Muscle layer of duodenum (tissue), 2 donors: ENCODE data around the gene SLC39A7.
A peak's percentile ranks its signal among the peaks of the same experiment; 100 is the strongest.

Experiments
- H3K27ac ChIP-seq: one replicate; pipeline ENCODE4 v1.7.0; 2013; ENCODE audit warnings: mild to moderate bottlenecking, low read length
- H3K27me3 ChIP-seq: one replicate; pipeline ENCODE4 v1.7.0; 2013; ENCODE audit warnings: low read depth, mild to moderate bottlenecking, control low read depth, low read length
- H3K36me3 ChIP-seq, 2 donors: one replicate each; pipeline ENCODE4 v1.7.0; 2013; ENCODE audit warnings: low read length in 2 of 2, control low read depth in 1 of 2, mild to moderate bottlenecking in 1 of 2; ENCODE audit not compliant: insufficient read depth in 2 of 2, control insufficient read depth in 1 of 2
- H3K4me1 ChIP-seq, 2 donors: one replicate each; pipeline ENCODE4 v1.7.0; 2013; ENCODE audit warnings: low read length in 2 of 2, mild to moderate bottlenecking in 2 of 2, control low read depth in 1 of 2, moderate library complexity in 1 of 2; ENCODE audit not compliant: insufficient read depth in 2 of 2, control insufficient read depth in 1 of 2
- H3K4me3 ChIP-seq, 2 donors: one replicate each; pipeline ENCODE4 v1.7.0; 2013; ENCODE audit warnings: low read length in 2 of 2, low read depth in 1 of 2, mild to moderate bottlenecking in 1 of 2
- H3K9me3 ChIP-seq, 2 donors: one replicate each; pipeline ENCODE4 v1.7.0; 2013; ENCODE audit warnings: low read length in 2 of 2, control low read depth in 1 of 2, mild to moderate bottlenecking in 1 of 2; ENCODE audit not compliant: control insufficient read depth in 1 of 2
- donor health status: healthy.

SLC39A7 gene

DNA sequence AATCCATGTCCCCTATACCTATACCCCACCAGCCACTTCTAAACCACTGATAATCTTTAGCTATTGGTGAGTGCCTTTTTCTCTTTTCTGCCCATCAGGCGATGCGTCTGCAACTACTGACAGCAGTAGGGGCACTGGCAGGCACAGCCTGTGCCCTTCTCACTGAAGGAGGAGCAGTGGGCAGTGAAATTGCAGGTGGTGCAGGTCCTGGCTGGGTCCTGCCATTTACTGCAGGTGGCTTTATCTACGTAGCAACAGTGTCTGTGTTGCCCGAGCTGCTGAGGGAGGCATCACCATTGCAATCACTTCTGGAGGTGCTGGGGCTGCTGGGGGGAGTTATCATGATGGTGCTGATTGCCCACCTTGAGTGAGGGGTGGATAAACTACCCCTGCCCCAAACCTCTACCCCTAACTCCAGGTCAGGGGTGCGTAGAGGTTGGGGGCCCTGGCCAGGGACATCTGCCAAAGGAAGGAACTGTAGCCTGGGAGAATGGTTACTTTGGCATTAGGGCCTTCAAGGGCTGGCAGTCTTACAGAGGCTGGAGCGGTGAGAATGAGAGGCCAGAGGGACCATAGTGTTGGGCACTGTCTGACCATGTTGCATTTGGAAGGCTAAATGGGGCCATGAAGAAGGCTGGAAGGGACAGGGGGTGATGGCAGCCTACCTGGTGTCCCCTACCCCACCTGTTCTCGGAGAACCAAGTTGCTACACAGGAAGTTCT is 2.9 kb downstream of the SLC39A7 start:
- Histone ChIP-seq H3K27me3 (no peaks in the 10 kb centered on the region), H3K4me1 (peaks cover 24 to 52% of the 10 kb centered on the region in 2 donors), H3K4me3 (peak overlapping the region; percentile 72 to 93), H3K27ac (no peak overlapping the region), H3K9me3 (no peaks in the 10 kb centered on the region), H3K36me3 (peaks cover 25 to 28% of the 10 kb centered on the region in 2 donors)

DNA sequence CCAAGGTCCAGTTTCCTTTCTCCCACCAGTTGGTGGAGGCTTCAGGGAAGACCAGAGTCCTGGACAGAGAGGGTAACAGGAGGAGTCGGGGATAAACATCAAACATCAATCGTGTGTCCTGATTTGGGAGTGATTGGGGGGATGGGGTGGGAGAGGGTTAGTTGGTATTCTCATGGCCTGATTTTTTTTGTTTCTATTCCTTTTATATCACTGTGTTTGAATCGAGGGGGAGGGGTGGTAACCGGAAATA is 3.4 kb downstream of the SLC39A7 start:
- Histone ChIP-seq H3K27me3 (no peaks in the 10 kb centered on the region), H3K9me3 (no peaks in the 10 kb centered on the region), H3K4me3 (peak overlapping the region; percentile 72 to 93), H3K36me3 (peaks cover 25 to 28% of the 10 kb centered on the region in 2 donors), H3K4me1 (peaks cover 21 to 52% of the 10 kb centered on the region in 2 donors), H3K27ac (no peak overlapping the region)

DNA sequence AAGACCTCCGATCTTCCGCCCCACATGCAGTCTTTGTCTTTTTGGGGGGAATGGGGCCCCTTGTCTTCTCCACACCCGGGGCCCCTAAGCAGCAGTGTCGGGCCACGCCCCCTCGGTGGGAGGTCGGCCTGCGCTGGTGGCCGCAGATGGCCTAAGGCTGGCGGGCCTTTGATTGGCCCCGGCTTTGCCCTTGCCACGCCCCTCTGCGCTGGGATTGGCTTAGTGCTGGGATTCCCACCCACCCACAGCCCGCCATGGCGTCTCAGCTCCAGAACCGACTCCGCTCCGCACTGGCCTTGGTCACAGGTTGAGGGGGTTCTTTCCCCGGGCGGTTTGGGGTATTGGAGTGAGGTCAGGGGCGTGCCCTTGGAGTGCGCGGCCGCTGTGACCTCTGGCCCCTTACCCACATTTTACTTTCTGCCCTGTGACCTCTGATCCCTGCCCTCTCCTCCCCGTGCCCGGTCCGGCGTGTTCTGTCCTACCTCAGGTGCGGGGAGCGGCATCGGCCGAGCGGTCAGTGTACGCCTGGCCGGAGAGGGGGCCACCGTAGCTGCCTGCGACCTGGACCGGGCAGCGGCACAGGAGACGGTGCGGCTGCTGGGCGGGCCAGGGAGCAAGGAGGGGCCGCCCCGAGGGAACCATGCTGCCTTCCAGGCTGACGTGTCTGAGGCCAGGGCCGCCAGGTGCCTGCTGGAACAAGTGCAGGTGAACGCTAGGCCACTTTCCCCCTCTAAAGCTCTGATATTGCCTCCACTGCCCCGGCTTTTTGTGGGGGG is 3.9 kb downstream of the SLC39A7 start, which contains the start of gene HSD17B8:
Gene HSD17B8 (plus strand): TSS at position 241 of the 776 bp plus-strand sequence. CDS start 14 bp downstream, at position 255.
- Histone ChIP-seq H3K27me3 (no peaks in the 10 kb centered on the region), H3K36me3 (peaks cover 27 to 31% of the 10 kb centered on the region in 2 donors), H3K4me1 (peaks cover 21 to 52% of the 10 kb centered on the region in 2 donors), H3K4me3 (peak within 1 kb of the TSS; percentile 72 to 93), H3K9me3 (no peaks in the 10 kb centered on the region), H3K27ac (no peak within 1 kb of the TSS)

- Histone ChIP-seq H3K27ac (no peak overlapping the region), H3K9me3 (no peaks in the 10 kb centered on the region), H3K4me1 (peaks cover 21 to 50% of the 10 kb centered on the region in 2 donors), H3K27me3 (no peaks in the 10 kb centered on the region), H3K4me3 (peak overlapping the region; percentile 72 to 93), H3K36me3 (peaks cover 34 to 39% of the 10 kb centered on the region in 2 donors)
Measured at GRCh38 chr6:33205191-33206026, 4.7 kb downstream of the SLC39A7 start.

DNA sequence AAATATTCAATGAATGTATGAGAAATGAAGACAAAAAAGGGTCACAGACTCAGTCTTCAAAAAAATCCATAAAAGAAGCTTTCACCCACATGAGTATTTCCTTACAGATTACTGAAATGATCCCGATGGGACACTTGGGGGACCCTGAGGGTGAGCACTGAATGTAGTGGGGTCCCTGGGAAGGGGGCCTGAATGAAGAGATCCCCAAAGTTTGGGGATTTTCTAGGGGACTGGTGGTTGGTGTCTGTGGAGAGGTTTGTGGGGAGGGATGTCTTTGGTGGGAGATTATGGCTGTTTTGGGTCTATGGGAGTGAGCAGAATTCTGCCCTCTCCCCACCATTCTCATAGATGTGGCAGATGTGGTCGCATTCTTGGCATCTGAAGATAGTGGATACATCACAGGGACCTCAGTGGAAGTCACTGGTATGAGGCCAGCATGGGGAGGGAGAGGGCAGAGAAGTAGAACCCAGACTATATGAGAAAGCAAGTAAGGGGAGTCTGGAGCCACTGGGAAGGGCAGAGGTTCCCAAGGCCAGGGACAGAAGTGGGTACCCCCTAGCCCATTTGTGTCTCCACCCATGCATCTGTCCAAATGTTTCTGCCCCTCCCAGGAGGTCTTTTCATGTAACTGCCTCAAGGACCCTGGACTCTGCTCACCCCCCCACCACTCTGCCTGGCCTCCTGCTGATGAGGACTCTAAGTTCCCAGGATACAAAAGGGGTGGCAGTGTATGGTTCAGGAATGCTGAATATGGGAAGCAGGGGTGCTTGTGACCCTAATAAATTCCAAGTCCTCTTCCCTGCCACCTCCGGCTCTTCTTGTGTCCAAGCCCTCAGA is 5.6 kb downstream of the SLC39A7 start:
- Histone ChIP-seq H3K4me3 (no peak overlapping the region), H3K36me3 (peaks cover 38 to 39% of the 10 kb centered on the region in 2 donors), H3K4me1 (peaks cover 20 to 48% of the 10 kb centered on the region in 2 donors), H3K27me3 (no peaks in the 10 kb centered on the region), H3K9me3 (no peaks in the 10 kb centered on the region), H3K27ac (no peak overlapping the region)

- H3K27ac ChIP-seq: no peak overlapping the region
- peak overlapping the region; percentile 69 to 86 for H3K4me3 ChIP-seq
- H3K36me3 ChIP-seq: peaks cover 33 to 38% of the 10 kb centered on the region in 2 donors
- H3K9me3 ChIP-seq: no peaks in the 10 kb centered on the region
- H3K27me3 ChIP-seq: no peaks in the 10 kb centered on the region
- H3K4me1 ChIP-seq: peaks cover 12 to 41% of the 10 kb centered on the region in 2 donors
Measured at GRCh38 chr6:33206864-33207551, 6.3 kb downstream of the SLC39A7 start.

GRCh38 chr6:33207552-33208090 is 7.0 kb downstream of the SLC39A7 start:
- no peaks in the 10 kb centered on the region for H3K27me3 ChIP-seq
- H3K27ac ChIP-seq: peak overlapping the region; percentile 93
- peak overlapping the region; percentile 69 to 86 for H3K4me3 ChIP-seq
- peaks cover 27 to 32% of the 10 kb centered on the region in 2 donors for H3K36me3 ChIP-seq
- peaks cover 7 to 37% of the 10 kb centered on the region in 2 donors for H3K4me1 ChIP-seq
- H3K9me3 ChIP-seq: no peaks in the 10 kb centered on the region

DNA sequence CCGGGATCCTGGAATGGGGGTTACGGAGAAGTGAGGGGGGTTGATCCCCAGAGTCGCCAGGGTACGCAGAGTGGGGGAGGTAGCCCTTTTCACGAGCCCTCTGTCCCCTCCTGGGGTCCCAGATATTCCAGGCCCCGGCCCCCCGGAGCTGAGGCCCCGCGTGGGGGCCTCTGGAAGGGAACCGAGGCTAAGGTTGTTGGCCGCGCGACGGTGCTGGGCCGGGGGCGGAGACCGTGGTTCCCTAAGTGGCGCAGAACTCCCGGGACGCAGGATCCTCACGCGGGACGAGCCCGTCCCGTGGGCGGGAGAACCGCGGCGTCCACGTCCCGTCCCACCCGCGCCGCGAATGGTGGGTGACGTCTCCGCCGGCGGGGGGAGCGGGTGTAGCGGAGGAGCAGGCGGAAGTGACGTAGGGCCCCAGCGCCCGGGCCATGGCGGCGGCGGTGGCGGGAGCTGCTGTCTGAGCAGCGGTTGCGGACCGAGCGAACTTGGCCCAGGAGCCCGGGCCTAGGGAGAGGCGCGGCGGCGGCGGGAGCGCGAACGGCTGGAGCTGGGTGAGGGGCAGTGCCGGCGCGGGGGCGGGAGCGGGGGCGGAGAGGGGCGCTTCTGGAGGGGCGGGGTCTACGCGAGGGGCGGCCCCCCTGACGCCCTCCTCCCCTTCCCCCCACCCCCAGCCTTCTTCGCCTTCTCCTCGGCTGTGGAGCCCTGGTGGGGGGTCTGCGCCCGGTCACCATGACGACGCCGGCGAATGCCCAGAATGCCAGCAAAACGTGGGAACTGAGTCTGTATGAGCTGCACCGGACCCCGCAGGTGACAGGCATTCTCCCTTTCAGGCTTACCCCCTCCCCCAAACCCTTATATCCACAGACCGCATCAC is 7.7 kb downstream of the SLC39A7 start, which contains the start of gene RING1:
Gene RING1 (plus strand): TSS at position 410 of the 877 bp plus-strand sequence. CDS start 323 bp downstream, at position 733.
- Histone ChIP-seq H3K4me3 (peak within 1 kb of the TSS; percentile 69 to 86), H3K36me3 (peaks cover 20 to 25% of the 10 kb centered on the region in 2 donors), H3K27ac (peak within 1 kb of the TSS; percentile 93), H3K4me1 (peaks cover 7 to 38% of the 10 kb centered on the region in 2 donors), H3K9me3 (no peaks in the 10 kb centered on the region), H3K27me3 (no peaks in the 10 kb centered on the region)

GRCh38 chr6:33209856-33210255 is 9.2 kb downstream of the SLC39A7 start:
- H3K27ac ChIP-seq: no peak overlapping the region
- peaks cover 0 to 29% of the 10 kb centered on the region in 2 donors for H3K4me1 ChIP-seq
- H3K36me3 ChIP-seq: peaks cover 14 to 21% of the 10 kb centered on the region in 2 donors
- no peaks in the 10 kb centered on the region for H3K9me3 ChIP-seq
- H3K4me3 ChIP-seq: no peak overlapping the region
- H3K27me3 ChIP-seq: no peaks in the 10 kb centered on the region
